Subcutaneous adipose tissue (tissue), 4 donors: ENCODE measurements around the gene LUC7L. TPM values are rescaled to one million over a fixed set of nuclear protein-coding genes. Genes with fewer than 3 reads are reported as not detected.

Source experiments
- CTCF ChIP-seq: fragments of 450-650 bp; IDR thresholded peaks from one replicate; pipeline ENCODE4 v1.5.1; 2016; ENCODE audit warnings: low read depth, mild to moderate bottlenecking, control low read depth, antibody characterized with exemption, moderate library complexity
- total RNA-seq, 4 donors: library from RNA; depleted of rRNA; stranded (reverse); fragments of >200 nt; gene quantifications; one replicate each; pipeline ENCODE4 v1.1.0, GENCODE V29; 2016

The LUC7L gene
- total RNA-seq, 4 donors from 2014 or later, result 73.9 to 133 (median 94.1) TPM

GRCh38 chr16:164827-165538 is 64.3 kb downstream of the LUC7L start:
- TF ChIP-seq CTCF, result no peak

- no peak for TF ChIP-seq CTCF
Observed at GRCh38 chr16:162271-162991, 66.8 kb downstream of the LUC7L start.

DNA sequence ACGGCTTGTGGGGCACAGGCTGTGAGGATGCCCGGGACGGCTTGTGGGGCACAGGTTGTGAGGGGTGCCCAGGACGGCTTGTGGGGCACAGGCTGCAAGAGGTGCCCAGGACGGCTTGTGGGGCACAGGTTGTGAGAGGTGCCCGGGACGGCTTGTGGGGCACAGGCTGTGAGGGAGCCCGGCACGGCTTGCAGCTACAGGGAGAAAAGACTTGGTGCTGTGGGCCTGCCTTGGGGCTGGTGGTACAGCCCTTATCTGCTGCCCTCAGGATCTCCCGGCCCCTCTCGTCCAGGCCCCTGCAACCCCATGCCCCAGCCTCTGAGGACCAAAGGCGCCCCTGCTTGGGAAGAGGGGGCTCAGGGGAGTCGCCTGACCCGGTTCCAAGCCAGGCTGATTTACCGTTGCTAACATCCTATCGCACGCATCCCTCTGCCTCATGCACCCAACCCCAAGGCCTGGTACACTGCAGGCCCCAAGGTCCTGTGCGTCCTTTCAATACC is 68.5 kb downstream of the LUC7L start:
- TF ChIP-seq CTCF, result no peak

GRCh38 chr16:159136-159849 is 70.0 kb downstream of the LUC7L start:
- TF ChIP-seq CTCF, result no peak

DNA sequence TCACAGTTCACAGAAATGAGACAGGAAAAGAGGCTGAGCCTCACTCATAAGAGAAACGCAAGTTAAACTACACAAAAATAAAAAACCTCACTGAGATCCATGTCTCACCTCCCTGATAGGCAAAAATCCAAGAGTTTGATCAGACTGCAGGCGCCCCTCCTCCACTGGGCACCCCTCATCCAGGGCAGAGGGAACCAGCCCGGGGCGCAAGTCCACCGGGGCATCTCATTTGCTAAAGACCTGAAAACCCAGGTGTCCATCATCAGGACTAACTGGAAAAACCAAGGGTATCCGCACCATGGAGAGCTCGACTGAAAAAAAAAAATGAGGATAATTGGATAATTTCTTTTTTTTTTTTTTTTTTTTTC is 74.2 kb downstream of the LUC7L start:
- no peak for TF ChIP-seq CTCF

DNA sequence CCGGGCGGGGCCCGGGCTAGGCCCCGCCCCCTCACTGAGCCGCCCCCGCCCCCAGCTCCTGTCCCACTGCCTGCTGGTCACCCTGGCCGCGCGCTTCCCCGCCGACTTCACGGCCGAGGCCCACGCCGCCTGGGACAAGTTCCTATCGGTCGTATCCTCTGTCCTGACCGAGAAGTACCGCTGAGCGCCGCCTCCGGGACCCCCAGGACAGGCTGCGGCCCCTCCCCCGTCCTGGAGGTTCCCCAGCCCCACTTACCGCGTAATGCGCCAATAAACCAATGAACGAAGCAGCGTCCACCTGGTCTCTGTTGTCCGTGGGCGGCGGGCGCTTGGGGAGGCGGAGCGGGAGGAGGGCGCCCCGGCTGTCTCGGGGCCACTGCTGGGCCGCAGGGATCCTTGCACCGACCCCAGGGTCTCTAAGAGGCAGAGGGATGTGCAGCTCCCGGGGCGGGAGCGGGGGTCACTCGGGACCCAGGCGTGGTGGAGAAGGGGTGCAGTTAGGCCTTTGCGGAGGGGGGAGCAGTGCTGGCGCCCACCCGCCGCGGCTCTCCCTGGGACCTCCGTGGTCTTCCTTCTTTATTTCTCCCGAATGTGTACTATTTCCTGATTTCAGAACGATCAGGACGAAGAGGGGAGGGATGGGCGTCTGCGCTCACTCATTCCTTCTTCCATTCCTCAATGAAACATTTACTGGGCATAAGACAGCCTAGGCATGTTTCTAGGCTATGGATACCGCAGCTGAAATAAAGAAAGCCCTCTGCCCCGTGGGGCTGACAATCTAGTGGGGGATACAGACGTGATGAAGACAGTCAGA is 74.8 kb downstream of the LUC7L start:
- no peak for TF ChIP-seq CTCF
